Neutrophil (primary cell): Measurements from ENCODE around the gene HIGD2A.

Source experiments
- H3K27ac ChIP-seq: fragments of 200-600 bp; sonication (generic); 2 replicates; pipeline ENCODE4 v1.5.1; 2016; ENCODE audit warnings: mild to moderate bottlenecking, moderate library complexity
- H3K27me3 ChIP-seq: fragments of 200-600 bp; sonication (generic); 2 replicates; pipeline ENCODE4 v1.6.0; 2016; ENCODE audit warnings: mild to moderate bottlenecking
- H3K36me3 ChIP-seq: fragments of 200-600 bp; sonication (generic); 2 replicates; pipeline ENCODE4 v1.5.1; 2017
- H3K4me1 ChIP-seq, 2 experiments: fragments of 200-600 bp in 1 of 2; sonication (generic) in 1 of 2; 1 replicate in 1 of 2; 2 replicates in 1 of 2; pipeline versions ENCODE4 v1.5.1 to v1.6.1; 2013 to 2016; ENCODE audit warnings: low read depth in 1 of 2, low read length in 1 of 2, mild to moderate bottlenecking in 1 of 2, moderate library complexity in 1 of 2; ENCODE audit not compliant: control insufficient read depth in 1 of 2, insufficient read depth in 1 of 2
- H3K4me3 ChIP-seq, 2 experiments: fragments of 200-600 bp in 1 of 2; sonication (generic) in 1 of 2; 1 replicate in 1 of 2; 2 replicates in 1 of 2; pipeline ENCODE4 v1.5.1; 2013 to 2016; ENCODE audit warnings: low read depth in 1 of 2, low read length in 1 of 2, mild to moderate bottlenecking in 1 of 2, moderate library complexity in 1 of 2
- H3K9me3 ChIP-seq: fragments of 200-600 bp; sonication (generic); 2 replicates; pipeline ENCODE4 v1.5.1; 2016
- CTCF ChIP-seq: fragments of 200-600 bp; sonication (generic); IDR thresholded peaks from 2 replicates; pipeline ENCODE4 v1.5.1; 2016; ENCODE audit warnings: antibody characterized with exemption

HIGD2A gene

GRCh38 chr5:176424181-176424580 is 35.6 kb downstream of the HIGD2A start:
- Histone ChIP-seq H3K27ac (no peak overlapping the region), H3K4me3 (no peak overlapping the region), H3K36me3 (no peaks in the 10 kb centered on the region), H3K27me3 (no peaks in the 10 kb centered on the region), H3K4me1 (no peaks in the 10 kb centered on the region), H3K9me3 (no peaks in the 10 kb centered on the region)
- TF ChIP-seq CTCF, result no peak

- Histone ChIP-seq H3K36me3 (no peaks in the 10 kb centered on the region), H3K27ac (no peak overlapping the region), H3K9me3 (no peaks in the 10 kb centered on the region), H3K27me3 (no peaks in the 10 kb centered on the region), H3K4me3 (no peak overlapping the region), H3K4me1 (no peaks in the 10 kb centered on the region)
- TF ChIP-seq CTCF, result no peak
These were observed 36.6 kb downstream of the HIGD2A start for GRCh38 chr5:176425138-176425537.

- TF ChIP-seq CTCF, result no peak
- H3K4me1 ChIP-seq, result no peaks in the 10 kb centered on the region
- no peak overlapping the region for H3K4me3 ChIP-seq
- H3K36me3 ChIP-seq, result no peaks in the 10 kb centered on the region
- H3K27ac ChIP-seq, result no peak overlapping the region
- no peaks in the 10 kb centered on the region for H3K27me3 ChIP-seq
- no peaks in the 10 kb centered on the region for H3K9me3 ChIP-seq
These were observed 37.2 kb downstream of the HIGD2A start for GRCh38 chr5:176425791-176426190.

- TF ChIP-seq CTCF, result no peak
- H3K27me3 ChIP-seq, result peaks cover 3% of the 10 kb centered on the region
- no peaks in the 10 kb centered on the region for H3K36me3 ChIP-seq
- H3K4me1 ChIP-seq, result no peaks in the 10 kb centered on the region
- no peak overlapping the region for H3K27ac ChIP-seq
- no peak overlapping the region for H3K4me3 ChIP-seq
- no peaks in the 10 kb centered on the region for H3K9me3 ChIP-seq
These were observed 38.3 kb downstream of the HIGD2A start for GRCh38 chr5:176426876-176427275.

- Histone ChIP-seq H3K9me3 (no peaks in the 10 kb centered on the region), H3K27me3 (peaks cover 5% of the 10 kb centered on the region), H3K4me1 (no peaks in the 10 kb centered on the region), H3K27ac (no peak overlapping the region), H3K36me3 (no peaks in the 10 kb centered on the region), H3K4me3 (no peak overlapping the region)
- no peak for TF ChIP-seq CTCF
These were observed 39.4 kb downstream of the HIGD2A start for GRCh38 chr5:176427971-176428370.

- peaks cover 5% of the 10 kb centered on the region for H3K27me3 ChIP-seq
- no peak for TF ChIP-seq CTCF
- H3K36me3 ChIP-seq, result no peaks in the 10 kb centered on the region
- no peaks in the 10 kb centered on the region for H3K9me3 ChIP-seq
- no peak overlapping the region for H3K4me3 ChIP-seq
- H3K4me1 ChIP-seq, result no peaks in the 10 kb centered on the region
- no peak overlapping the region for H3K27ac ChIP-seq
These were observed 41.4 kb downstream of the HIGD2A start for GRCh38 chr5:176429972-176430371.
